IMR-90 (cell line): ENCODE data around the gene PITHD1. TPM values are rescaled to one million over a fixed set of nuclear protein-coding genes. Genes with fewer than 3 reads are reported as not detected.

ENCODE experiments used
- polyA plus RNA-seq, 3 experiments: library from polyadenylated mRNA; depleted of rRNA; stranded (reverse); fragments of >200 nt; gene quantifications; 2 replicates each; pipeline ENCODE4 v1.2.3, GENCODE V29; 2012; ENCODE audit warnings: low replicate concordance in 1 of 3
- total RNA-seq: library from RNA; depleted of rRNA; stranded (reverse); fragments of >200 nt; gene quantifications from 2 replicates; pipeline ENCODE4 v1.2.3, GENCODE V29; 2012; rRNA removed

The PITHD1 gene
- total and polyA plus RNA-seq, 2 of the 4 experiments (the other 2 are of a cell fraction), result 23.8 to 32.0 TPM

Other genes with a start within 250 kb of the PITHD1 start
- gene E2F2, start 247.2 kb upstream of the PITHD1 start, total RNA-seq, result 0.36 and 0.56 TPM in 2 replicates
- 0.39 and 0.51 TPM in 2 replicates for gene E2F2, start 247.2 kb upstream of the PITHD1 start, polyA plus RNA-seq (2012; rRNA removed)
- 109 and 171 TPM in 2 replicates for gene ID3, start 218.9 kb upstream of the PITHD1 start, total RNA-seq
- 304 and 385 TPM in 2 replicates for gene ID3, start 218.9 kb upstream of the PITHD1 start, polyA plus RNA-seq (2012; rRNA removed)
- 452 and 980 TPM in 2 replicates for gene RPL11, start 86.6 kb upstream of the PITHD1 start, total RNA-seq
- gene RPL11, start 86.6 kb upstream of the PITHD1 start, polyA plus RNA-seq (2012; rRNA removed), result 1,692 and 1,751 TPM in 2 replicates
- gene ELOA, start 34.9 kb upstream of the PITHD1 start, total RNA-seq, result 40.7 and 44.4 TPM in 2 replicates
- 19.5 and 22.9 TPM in 2 replicates for gene ELOA, start 34.9 kb upstream of the PITHD1 start, polyA plus RNA-seq (2012; rRNA removed)
- 43.9 and 44.3 TPM in 2 replicates for gene LYPLA2, start 12.7 kb downstream of the PITHD1 start, total RNA-seq
- gene LYPLA2, start 12.7 kb downstream of the PITHD1 start, polyA plus RNA-seq (2012; rRNA removed), result 78.6 and 88.5 TPM in 2 replicates
- gene GALE, start 22.3 kb downstream of the PITHD1 start, total RNA-seq, result 28.3 and 31.7 TPM in 2 replicates
- 39.9 and 44.5 TPM in 2 replicates for gene GALE, start 22.3 kb downstream of the PITHD1 start, polyA plus RNA-seq (2012; rRNA removed)
- gene HMGCL, start 47.0 kb downstream of the PITHD1 start, total RNA-seq, result 31.9 and 33.5 TPM in 2 replicates
- gene HMGCL, start 47.0 kb downstream of the PITHD1 start, polyA plus RNA-seq (2012; rRNA removed), result 25.3 and 30.6 TPM in 2 replicates
- 2.8 and 2.9 TPM in 2 replicates for gene FUCA1, start 89.9 kb downstream of the PITHD1 start, total RNA-seq
- gene FUCA1, start 89.9 kb downstream of the PITHD1 start, polyA plus RNA-seq (2012; rRNA removed), result 2.5 and 3.5 TPM in 2 replicates
- gene CNR2, start 134.9 kb downstream of the PITHD1 start, total RNA-seq, result not detected in 2 replicates
- gene CNR2, start 134.9 kb downstream of the PITHD1 start, polyA plus RNA-seq (2012; rRNA removed), result not detected in 2 replicates
- gene PNRC2, start 181.4 kb downstream of the PITHD1 start, total RNA-seq, result 76.0 and 106 TPM in 2 replicates
- 40.3 and 50.6 TPM in 2 replicates for gene PNRC2, start 181.4 kb downstream of the PITHD1 start, polyA plus RNA-seq (2012; rRNA removed)
- gene SRSF10, start 201.9 kb downstream of the PITHD1 start, total RNA-seq, result 110 and 189 TPM in 2 replicates
- 76.2 and 90.1 TPM in 2 replicates for gene SRSF10, start 201.9 kb downstream of the PITHD1 start, polyA plus RNA-seq (2012; rRNA removed)